Measurements from ENCODE around the gene SHANK2.

The SHANK2 gene

DNA sequence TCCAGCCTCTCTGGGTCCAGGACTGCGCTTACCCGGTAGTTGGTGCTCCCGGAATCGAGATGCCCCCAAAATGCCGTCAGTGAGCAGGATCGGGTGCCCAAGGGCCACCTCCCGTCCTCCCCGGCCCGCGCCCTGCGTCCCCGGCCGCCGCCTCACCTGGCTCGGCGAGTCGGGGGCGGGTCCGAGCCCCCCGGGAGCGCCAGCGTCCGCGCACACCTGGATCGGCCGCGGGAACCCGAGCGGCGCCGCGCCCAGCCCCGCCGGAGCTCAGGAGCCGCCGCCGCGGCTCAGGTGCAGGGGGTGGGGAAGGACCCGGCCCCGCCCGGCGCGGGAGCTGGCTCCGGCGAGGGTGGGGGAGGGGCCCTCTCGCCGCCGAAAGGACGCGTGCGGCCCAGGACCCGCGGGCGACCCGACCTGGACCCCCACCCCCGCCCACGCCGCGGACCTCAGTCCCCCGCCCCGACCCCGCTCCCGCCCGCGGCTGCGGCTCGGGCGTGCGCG lies at the start of gene SHANK2:
TSS of gene SHANK2 (minus strand) at position 309 of the 501 bp plus-strand sequence. CDS start 105,251 bp downstream, outside the sequence.
- DNase-seq = no peak

DNA sequence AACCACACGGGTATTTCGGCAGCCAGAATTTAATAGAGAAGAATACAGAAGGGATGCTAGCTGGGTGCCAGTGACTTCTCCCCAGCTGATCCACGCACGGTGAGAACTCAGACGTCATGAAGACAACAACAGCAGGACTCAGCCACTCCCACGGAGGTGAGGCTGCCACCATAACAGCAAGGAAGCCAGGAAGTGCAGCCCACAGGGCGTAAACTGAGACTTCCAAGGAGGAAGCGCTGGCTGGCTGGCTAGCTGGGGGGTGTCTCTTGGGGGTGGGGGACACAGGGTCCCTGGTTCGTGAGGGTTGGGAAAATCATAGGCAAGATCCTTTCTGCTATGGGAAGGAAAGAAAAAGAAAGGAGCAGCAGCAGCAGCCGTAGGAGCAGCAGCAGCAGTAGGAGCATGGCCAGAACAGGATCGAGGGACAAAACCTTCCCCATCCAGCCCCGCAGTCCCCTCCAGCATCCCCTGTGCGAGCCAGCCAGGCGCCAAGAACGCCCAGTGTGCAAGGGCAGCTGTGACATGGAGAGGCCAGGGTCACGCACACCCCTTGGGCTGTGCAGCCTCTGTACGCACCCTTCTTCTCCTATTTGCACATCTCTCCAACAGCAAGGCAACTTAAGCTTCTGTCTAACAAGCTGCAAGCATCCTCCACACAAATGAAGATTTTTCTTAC lies 49.6 kb upstream of the SHANK2 start:
- no peak for DNase-seq

DNA sequence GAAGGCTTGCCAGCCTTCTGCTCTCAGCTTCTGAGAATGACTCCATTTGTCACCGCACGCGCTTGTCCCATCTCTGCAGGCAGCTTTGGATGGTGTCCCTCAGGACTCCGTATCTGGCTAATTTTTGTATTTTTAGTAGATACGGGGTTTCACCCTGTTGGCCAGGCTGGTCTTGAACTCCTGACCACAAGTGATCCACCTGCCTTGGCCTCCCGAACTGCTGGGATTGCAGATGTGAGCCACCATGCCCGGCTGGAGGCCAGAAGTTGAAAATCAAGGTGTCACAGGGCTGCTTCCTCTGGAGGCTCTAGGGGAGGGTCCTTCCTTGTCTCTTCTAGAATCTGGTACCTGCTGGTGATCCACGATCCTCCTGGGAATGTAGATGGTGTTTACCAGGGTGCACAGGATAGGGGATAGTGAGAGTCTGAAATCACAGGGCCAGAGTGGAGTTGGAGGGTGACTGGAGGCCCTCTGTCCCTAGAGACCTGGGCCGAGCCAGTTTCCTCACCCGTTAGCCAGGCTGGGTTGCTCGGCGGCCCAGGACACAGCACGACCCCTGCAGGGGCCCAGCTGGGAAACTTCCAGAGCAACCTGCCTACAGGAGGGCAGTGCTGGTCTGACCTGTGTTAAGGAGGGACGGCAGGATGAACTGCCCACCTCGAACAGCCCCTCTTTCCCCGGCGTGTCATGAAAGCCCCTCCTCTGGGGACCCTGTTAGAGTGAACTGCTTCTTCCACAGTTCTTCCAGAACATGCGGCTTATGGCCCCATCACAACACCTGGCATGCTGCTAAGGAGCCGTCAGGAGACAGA lies 48.9 kb upstream of the SHANK2 start:
- DNase-seq = no peak

DNA sequence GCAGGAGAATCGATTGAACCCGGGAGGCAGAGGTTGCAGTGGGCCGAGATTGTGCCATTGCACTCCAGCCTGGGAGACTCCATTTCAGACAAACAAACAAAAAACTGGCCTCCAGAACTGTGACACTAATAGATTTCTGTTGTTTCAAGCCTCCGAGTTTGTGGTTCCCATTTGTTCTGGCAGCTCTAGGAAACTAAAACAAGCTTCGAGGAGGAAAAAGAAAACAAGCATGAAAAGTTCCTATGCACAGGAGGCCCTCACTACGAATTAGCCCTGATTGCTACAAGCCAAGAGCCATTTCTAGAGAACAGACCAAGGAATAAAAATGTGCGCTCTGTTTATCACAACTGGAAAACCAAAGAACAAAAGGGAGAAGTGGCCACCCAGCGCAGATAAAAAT lies 47.8 kb upstream of the SHANK2 start:
- no peak for DNase-seq

DNA sequence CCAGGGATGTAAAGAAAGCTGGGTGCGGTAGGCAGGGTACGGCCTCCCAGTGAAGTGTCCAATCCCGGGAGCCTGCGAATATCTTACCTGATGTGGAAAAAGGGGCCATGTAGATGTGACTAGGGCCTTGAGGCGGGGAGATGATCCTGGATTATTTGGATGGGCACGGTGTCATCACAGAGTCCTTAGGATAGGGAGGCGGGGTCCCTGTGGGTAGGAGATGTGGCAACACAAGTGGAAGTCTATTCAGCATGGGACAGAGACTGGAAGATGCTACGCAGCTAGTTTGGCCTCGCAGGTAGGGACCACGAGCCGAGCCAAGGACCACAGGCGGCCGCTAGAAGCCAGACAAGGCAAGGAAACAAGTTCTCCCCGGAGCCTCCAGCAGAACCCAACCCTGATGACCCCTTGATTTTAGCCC lies 46.4 kb upstream of the SHANK2 start:
- DNase-seq = no peak

DNA sequence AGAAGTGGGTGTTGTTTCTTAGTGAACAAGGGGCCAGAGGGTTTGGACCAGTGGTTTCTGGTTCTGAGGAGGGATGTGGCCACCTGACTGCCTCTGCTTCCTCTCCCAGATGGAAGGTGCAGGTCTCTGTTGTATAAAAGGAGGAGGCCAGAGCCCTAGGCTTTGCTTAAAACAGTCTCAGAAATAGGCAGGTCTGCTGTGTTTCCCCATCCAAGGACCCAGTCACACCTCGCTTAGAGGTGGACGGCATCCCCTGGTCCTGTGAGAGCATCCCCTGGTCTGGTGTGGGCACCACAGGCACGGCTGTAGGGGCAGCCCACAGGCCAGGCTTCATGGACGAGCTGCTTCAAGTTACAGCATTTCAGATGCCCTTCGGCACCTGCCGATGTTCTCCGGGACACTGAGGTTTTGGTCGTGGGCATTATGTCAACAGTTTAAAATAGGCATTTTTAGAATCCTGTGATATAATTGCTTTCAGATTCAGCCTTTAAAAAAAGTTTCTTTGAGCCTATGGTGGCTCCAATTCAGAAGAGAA lies 45.7 kb upstream of the SHANK2 start:
- DNase-seq = no peak

DNA sequence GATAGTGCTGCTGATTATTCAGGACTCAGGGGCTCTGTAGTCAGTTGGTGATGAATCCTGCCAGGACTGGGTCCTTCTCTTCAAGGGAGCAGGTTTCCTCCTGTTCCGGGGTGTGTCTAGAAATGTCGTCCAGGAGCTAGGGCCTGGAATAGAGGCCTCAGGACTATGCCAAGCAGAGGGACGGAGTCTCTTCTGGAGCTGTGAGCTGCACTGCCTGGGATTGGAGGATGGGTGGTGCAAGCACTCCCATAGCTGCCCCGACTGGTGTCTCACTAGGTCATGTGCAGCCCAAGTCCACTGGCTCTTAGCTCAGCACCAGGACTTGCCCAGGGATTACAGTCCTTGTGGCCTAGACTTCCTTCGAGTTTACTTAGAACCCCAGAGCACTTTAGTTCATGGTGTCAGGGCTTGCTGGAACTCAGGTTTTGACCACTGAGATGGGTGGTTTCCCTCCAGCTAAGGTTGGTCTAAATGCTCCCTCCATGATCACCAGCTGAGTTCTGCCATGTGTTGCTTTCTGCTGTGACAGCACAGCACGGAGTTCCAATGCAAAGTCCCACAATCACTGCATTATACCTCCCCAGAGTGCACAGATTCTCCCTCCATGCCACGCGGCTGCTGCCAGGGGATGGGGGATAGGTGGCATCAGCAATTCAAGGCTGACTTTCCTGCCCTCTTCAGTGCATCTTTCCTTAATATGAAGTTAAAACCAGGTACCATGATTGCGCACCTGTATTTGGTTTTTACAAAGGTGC lies 42.6 kb upstream of the SHANK2 start:
- DNase-seq = no peak

DNA sequence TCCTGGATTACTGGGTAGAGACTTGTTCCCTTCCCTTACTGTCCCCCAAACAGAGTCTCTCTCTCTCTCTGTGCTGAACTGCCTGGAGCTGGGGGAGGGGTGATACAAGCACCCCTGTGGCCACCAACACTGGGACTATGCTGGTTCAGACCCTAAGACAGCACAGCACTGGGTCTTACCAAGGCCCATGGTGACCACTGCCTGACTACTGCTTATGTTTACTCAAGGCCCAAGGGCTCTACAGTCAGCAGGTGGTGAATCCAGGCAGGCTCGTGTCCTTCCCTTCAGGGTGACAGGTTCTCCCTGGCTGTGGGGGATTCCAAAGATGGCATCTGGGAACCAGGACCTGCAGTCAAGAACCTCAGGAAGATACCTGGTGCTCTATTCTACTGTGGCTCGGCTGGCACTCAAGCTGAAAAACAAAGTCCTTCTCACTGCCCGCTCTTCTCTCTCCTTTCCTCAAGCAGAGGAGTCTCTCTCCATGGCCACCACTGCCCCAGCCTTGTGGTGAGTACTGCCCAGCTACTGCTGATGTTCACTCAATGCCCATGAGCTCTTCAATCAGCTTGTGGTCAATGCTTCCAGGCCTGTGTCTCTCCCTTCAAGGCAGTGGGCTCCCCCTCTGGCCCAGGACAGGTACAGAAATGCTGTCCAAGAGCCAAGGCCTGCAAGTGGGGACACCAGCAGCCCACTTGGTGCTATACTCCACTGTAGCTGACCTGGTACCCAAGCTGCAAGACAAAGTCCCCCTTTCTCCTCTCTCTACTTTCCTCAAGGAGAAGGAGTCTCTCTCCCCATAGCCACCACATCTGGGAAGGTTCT lies 41.8 kb upstream of the SHANK2 start:
- DNase-seq = no peak

DNA sequence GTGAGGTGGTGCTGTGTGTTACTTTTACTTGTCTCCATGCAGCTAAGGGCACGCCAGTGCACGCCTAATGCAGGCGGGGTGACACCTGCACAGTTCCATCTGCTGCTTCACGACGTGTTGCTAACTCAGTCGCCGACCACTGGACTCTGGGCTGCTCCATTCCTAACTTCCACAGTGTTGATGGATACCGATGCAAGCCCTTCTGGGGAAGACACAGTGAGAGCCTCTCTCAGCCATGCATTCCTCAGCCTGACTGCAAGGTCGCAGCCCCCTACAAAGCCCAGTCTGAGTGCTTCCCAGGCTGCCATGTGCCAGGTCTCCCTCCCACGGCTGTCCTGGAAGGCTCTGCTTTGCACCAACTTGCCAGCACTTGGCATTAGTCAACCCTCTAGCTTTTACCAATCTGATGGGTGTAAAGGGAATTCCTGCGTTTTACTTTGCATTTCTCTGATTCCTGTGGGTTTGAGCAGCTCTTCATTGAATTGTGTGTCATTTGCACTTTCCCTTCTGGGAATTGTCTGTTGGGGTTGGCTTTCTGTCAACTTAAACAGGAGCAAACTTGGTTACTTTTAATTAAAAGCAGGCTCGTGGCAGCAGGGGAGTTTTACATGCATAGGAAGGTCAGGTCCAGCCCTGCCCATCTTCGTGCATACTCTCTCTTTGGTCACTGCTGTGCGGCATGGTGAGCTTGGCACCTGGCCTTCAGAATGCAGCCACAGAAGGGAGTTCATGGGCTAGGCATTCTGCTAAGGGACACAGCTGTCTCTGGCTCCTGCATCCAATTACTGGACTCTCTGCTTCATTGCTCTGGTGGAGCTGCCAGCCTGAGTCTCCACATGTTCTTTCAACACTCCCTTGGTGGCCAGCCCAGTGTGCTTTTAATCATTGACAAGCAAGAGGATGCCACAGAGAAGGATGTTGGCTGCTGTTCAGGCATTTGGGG lies 34.6 kb upstream of the SHANK2 start:
- no peak for DNase-seq

DNA sequence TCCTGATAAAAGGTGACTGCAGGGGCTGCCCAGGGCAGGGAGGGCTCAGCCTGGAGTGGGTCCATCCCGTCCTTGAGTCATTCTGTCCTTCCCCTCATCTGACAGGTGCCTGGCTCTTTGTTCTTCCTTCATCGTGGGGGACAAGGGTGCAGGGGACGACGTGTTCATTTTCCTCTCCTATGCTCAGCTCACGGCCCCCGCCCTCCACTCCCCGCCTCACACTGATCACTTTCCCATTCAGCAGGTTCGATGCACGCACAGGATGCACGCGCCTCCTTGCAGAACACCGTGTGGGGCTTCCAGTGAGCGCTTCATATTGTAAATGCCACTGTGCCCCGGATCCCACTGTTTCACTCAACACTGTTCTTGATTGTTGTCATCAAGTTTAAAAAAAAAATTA lies 32.7 kb upstream of the SHANK2 start:
- DNase-seq = no peak

DNA sequence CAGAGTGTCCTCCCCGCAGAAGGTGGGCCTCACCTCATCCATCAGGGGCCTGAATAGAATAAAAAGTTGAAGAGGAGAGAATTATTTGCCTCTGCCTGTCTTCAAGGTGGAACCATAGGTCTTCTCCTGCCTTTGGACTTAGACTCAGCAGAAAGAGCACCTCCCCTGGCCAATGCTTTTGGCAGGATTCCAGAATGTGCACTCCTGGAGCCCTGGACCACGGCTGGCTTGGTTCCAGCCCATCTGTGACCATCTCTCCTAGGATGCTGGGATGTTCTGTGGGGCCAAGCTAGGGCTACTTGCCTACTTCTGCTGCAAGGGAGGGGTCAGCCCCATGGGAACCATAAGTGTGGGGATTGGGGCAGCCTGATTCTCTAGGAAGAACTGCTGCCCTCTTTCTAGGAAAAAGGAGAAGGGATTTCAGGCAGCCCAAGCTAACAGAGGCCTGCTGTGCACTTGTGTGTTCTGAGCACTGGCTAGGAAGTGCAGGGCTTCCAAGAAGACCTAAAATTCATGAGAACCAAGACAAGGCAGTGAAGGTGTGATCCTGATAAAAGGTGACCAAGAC lies 32.2 kb upstream of the SHANK2 start:
- no peak for DNase-seq

DNA sequence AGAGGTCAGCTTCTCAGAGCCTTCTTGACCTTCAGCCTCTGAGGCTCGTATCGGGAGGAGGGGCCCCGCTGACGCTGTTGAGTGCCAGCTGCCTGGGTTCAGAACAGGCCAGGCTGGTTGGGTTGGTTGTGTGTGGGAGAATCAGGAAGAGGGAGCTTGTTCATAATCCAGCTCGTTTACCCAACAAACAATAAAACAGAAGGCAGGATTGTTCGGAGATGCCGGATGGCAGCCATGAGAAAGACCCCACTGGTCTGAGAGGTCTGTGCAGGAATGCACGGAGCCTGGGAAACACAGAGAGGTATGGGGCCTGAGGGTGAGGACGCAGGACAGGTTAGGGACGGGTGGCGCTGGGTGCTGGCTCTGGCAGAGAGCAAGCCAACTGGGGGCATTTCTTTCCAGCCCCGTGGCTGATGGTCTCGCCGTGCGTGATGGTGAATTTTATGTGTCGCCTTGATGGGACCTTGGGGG lies 31.6 kb upstream of the SHANK2 start:
- DNase-seq = peak; percentile 17

DNA sequence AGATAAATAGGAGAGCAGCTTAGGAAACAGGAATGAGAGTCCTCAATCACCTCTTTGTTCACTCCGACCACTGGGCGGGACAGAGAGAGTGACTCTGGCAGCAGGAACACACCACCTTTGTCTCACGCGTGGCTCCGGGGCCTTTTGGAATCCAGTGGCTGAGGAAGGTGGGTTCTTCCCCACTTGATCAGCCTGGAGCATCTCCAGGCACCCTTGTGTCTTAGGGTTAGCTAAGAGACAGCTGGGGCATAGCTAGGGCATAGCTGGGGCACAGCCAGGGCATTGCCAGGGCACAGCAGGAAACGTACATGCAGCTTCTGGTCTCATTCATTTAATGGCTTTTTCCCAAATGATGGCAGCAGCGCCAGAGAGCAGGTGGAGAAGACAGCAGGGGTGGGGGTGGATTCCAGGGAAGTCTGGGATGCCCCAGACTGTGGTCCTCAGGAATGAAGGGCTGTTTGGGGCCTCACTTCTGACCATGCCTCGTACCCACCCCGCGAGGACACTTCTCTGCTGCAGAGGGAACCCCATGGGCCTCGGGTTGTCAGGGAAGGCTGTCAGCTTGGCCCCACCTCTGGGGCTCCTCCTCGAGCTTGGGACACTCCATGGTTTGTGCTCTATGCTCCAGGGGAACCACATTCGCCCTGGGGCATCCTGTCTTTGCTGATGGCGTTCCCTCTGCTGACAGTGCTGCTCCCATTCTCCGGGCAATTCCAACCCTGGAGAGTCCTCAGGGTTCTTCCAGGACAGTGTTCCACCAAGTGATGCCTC lies 30.4 kb upstream of the SHANK2 start:
- no peak for DNase-seq

DNA sequence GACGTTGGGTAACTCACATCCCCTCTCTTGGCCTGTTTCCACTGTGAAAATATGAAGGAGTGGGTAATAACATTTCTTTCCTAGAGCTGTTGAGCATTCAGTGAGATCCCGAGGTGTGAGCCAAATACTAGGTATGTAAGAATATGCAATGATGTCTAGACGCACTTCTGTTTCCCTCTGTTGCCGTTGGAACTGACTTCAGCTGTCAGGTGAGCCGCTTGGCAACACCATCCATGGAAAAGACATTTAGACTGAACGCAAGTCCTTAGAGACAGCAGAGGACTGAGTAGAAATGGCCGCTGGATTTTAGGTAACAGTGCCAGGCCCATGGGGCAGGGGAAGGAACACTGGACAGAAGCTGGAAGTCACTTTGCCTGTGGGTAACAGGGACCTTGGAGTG lies 29.5 kb upstream of the SHANK2 start:
- no peak for DNase-seq

DNA sequence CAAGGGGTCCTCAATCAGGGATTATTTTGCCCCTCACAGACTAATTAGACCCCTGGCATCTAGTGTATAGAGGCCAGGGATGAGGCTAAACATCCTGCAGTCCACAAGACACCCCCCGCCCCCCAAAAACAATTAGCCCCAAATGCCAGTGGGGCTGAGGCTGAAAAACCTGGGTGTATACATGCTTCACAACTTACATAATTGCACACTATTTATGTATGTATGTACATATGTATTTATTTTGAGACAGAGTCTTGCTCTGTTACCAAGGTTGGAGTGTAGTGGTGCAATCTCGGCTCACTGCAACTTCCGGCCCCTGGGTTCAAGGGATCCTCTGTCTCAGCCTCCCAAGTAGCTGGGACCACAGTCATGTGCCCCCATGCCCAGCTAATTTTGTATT lies 28.8 kb upstream of the SHANK2 start:
- no peak for DNase-seq

DNA sequence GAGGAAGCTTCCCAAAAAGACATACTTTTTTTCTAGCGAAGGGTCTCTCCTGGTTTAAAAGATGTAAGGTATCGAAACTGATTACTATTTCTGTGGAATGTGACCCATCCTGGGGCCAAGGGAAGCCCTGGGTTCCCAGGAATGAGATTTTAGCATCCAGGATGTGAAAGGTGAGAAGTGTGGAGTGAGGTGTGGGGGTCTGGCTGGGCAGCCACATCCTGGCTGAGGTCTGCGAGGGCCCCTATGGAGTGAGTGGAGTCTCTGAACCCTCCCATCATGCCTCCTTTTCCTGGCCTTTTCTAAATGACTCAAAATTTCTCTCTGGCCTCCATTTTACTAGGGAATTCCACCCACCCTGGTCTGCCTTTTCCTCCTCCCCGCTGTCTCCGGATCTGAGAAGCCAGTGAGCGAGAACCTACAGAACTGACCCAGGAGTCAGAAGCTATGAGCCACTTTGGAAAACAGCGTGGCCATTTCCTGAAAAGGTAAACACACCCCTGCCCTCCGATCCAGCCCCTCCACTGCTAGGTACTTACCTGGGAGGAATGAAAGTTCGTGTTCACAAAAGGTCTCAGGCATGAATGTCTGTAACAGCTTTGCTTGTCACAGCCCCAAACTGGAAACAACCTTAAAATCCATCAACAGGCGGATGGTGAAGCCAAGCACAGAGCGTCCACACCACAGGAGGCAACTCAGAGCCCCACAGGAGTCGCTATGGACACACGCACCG lies 27.7 kb upstream of the SHANK2 start:
- DNase-seq = no peak

DNA sequence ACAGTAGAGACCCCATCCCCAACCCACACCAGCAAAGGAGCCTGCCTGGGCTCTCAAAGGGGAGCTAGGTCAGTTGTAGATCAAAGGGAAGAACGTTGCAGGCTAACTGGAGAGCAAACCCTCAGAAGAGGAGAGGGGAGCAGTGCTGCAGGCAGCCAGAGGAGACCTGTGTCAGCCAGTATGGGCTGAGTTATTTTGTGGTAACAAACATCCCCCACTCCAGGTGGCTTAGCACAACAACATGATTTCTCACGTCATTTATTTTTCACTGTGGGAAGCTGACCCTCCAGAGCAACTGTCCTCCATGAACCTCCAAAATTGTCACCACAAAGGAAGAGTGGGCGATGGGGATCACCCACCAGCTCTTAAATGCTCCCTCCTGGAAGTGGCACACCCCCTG lies 19.8 kb upstream of the SHANK2 start:
- no peak for DNase-seq

DNA sequence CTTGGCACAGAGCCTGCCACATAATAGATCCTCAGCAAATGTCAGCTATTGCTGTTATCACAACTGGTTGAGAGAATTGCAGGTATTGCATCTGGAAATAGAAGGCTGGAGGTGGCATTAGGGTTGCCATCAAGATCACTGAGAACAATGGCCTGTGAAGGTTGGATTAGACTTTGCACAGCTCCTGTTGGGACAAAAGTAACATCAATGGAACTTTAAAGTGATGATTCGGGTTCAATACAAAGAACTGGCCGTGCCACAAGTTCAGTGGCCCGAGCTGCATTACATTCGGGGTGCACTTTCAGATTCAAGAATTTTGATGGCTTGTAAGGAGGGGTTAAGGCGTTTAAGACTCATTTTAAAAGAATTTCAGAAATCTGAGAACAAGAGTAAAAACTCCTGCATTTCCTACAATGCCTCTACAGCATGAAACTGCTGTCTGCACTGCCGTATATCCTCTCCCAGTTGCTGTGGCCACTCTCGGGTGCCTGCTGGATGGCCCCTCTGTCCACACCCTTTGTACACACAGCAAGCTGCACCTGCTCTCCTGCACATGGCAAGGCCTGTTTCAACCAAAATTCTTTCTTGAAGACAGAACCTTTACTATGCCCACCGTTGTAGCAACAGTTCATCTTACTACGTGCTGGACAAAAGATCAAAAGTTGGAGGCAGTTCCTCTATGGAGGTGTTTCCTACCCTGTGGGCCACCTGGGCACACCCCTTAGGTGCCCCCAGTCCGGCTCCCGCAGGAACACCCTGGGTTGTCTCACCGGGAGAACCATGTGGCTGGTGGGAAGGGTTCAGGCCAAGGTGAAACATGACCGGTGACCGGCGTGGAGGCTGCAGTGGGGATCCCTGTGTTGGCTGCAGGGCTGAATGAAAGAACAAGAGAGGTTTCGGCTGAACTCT lies 17.5 kb upstream of the SHANK2 start:
- no peak for DNase-seq
